DOHH2 (cell line): ENCODE measurements around the gene SLC35F2.

Experiments used
- H3F3A ChIP-seq: fragments of 200-600 bp; sonication (generic), shearing (Covaris generic); 2 replicates; pipeline ENCODE4 v1.6.0; 2016; ENCODE audit warnings: antibody characterized with exemption, mild to moderate bottlenecking; ENCODE audit not compliant: control insufficient read depth, insufficient read depth
- H3K27ac ChIP-seq: fragments of 200-600 bp; sonication (generic); 2 replicates; pipeline ENCODE4 v1.5.1; 2014; ENCODE audit warnings: low read depth, mild to moderate bottlenecking, low read length, moderate library complexity
- H3K27me3 ChIP-seq: fragments of 200-600 bp; sonication (generic); 2 replicates; pipeline ENCODE4 v1.6.1; 2014; ENCODE audit warnings: mild to moderate bottlenecking, low read length, mixed read lengths; ENCODE audit not compliant: control insufficient read depth
- H3K36me3 ChIP-seq: fragments of 200-600 bp; sonication (generic); 2 replicates; pipeline ENCODE4 v1.6.1; 2014; ENCODE audit warnings: mild to moderate bottlenecking, low read length, moderate library complexity, mixed read lengths; ENCODE audit not compliant: control insufficient read depth
- H3K4me1 ChIP-seq: fragments of 200-600 bp; sonication (generic); 2 replicates; pipeline ENCODE4 v1.6.1; 2014; ENCODE audit warnings: mild to moderate bottlenecking, low read length, mixed read lengths; ENCODE audit not compliant: control insufficient read depth
- H3K4me2 ChIP-seq: fragments of 200-600 bp; sonication (generic); 2 replicates; pipeline ENCODE4 v1.6.0; 2014; ENCODE audit warnings: mild to moderate bottlenecking, low read length, moderate library complexity
- H3K4me3 ChIP-seq: fragments of 200-600 bp; sonication (generic); 2 replicates; pipeline ENCODE4 v1.5.1; 2014; ENCODE audit warnings: mild to moderate bottlenecking, low read length, mixed read lengths
- H3K79me2 ChIP-seq: fragments of 200-600 bp; sonication (generic); 2 replicates; pipeline ENCODE4 v1.6.1; 2014; ENCODE audit warnings: mild to moderate bottlenecking, low read length, mixed read lengths; ENCODE audit not compliant: control insufficient read depth
- H3K9me2 ChIP-seq: fragments of 200-600 bp; sonication (generic); replicated peaks from 2 replicates; pipeline ENCODE4 v1.6.1; 2014; ENCODE audit warnings: mild to moderate bottlenecking, low read length, mixed read lengths; ENCODE audit not compliant: control insufficient read depth
- H3K9me3 ChIP-seq: fragments of 200-600 bp; sonication (generic); 2 replicates; pipeline ENCODE4 v1.6.1; 2014; ENCODE audit warnings: antibody characterized with exemption, low read length, mixed read lengths; ENCODE audit not compliant: control insufficient read depth, insufficient read depth
- H4K20me1 ChIP-seq: fragments of 200-600 bp; sonication (generic); 2 replicates; pipeline ENCODE4 v1.6.0; 2014; ENCODE audit warnings: low read depth, mild to moderate bottlenecking, antibody characterized with exemption, low read length, moderate library complexity; ENCODE audit not compliant: control insufficient read depth, insufficient read depth
- CTCF ChIP-seq: fragments of 200-600 bp; sonication (generic); IDR thresholded peaks from one replicate; pipeline ENCODE4 v1.5.1; 2014; ENCODE audit warnings: antibody characterized with exemption, mild to moderate bottlenecking, low read depth, low read length; ENCODE audit not compliant: poor library complexity, severe bottlenecking
- EZH2phosphoT487 ChIP-seq: fragments of 200-600 bp; sonication (generic); IDR thresholded peaks from 2 replicates; pipeline ENCODE4 v1.6.1; 2017; ENCODE audit warnings: borderline replicate concordance, mild to moderate bottlenecking, antibody characterized with exemption, low read length, moderate library complexity, mixed read lengths

Gene SLC35F2

GRCh38 chr11:107825875-107826274 lies 32.7 kb downstream of the SLC35F2 start:
- Histone ChIP-seq H3K27me3 (no peaks in the 10 kb centered on the region), H3F3A (peaks cover 13% of the 10 kb centered on the region), H3K4me2 (peak overlapping the region; percentile 37), H3K36me3 (no peaks in the 10 kb centered on the region), H3K27ac (no peak overlapping the region), H4K20me1 (0 out of 2 replicates have a peak, but pooled peaks cover 9% of the 10 kb centered on the region), H3K9me2 (no peaks in the 10 kb centered on the region), H3K4me3 (0 out of 2 replicates have a peak overlapping the region, but pooled peaks have one; percentile 3), H3K9me3 (no peaks in the 10 kb centered on the region), H3K4me1 (peaks cover 26% of the 10 kb centered on the region), H3K79me2 (peaks cover 82% of the 10 kb centered on the region)
- no peak for TF ChIP-seq CTCF
- TF ChIP-seq EZH2phosphoT487 = no peak

- Histone ChIP-seq H3F3A (peaks cover 13% of the 10 kb centered on the region), H3K9me2 (no peaks in the 10 kb centered on the region), H3K36me3 (no peaks in the 10 kb centered on the region), H3K4me1 (peaks cover 26% of the 10 kb centered on the region), H3K79me2 (peaks cover 87% of the 10 kb centered on the region), H3K27me3 (no peaks in the 10 kb centered on the region), H3K4me2 (peak overlapping the region; percentile 37), H4K20me1 (0 out of 2 replicates have a peak, but pooled peaks cover 9% of the 10 kb centered on the region), H3K27ac (peak overlapping the region; percentile 23), H3K9me3 (no peaks in the 10 kb centered on the region), H3K4me3 (no peak overlapping the region)
- TF ChIP-seq CTCF (no peak), EZH2phosphoT487 (no peak)
Measured at GRCh38 chr11:107824668-107825369, 33.8 kb downstream of the SLC35F2 start.

- Histone ChIP-seq H3K4me3 (no peak overlapping the region), H3K4me1 (peaks cover 23% of the 10 kb centered on the region), H3K4me2 (no peak overlapping the region), H3K27ac (no peak overlapping the region), H3K9me2 (no peaks in the 10 kb centered on the region), H3K36me3 (no peaks in the 10 kb centered on the region), H3F3A (peaks cover 13% of the 10 kb centered on the region), H3K9me3 (no peaks in the 10 kb centered on the region), H3K79me2 (peaks cover 94% of the 10 kb centered on the region), H4K20me1 (0 out of 2 replicates have a peak, but pooled peaks cover 9% of the 10 kb centered on the region), H3K27me3 (no peaks in the 10 kb centered on the region)
- TF ChIP-seq CTCF (no peak), EZH2phosphoT487 (no peak)
Measured at GRCh38 chr11:107821199-107821927, 37.2 kb downstream of the SLC35F2 start.
